8988T (cell line): ENCODE data around the gene TSPAN18.

Experiments used
- DNase-seq: peaks from one replicate; pipeline ENCODE4 v3.0.0; 2011

TSPAN18 gene

GRCh38 chr11:44904261-44905020 is 177.7 kb downstream of the TSPAN18 start:
- no peak for DNase-seq

GRCh38 chr11:44905131-44905866 is 178.5 kb downstream of the TSPAN18 start:
- DNase-seq = no peak

DNA sequence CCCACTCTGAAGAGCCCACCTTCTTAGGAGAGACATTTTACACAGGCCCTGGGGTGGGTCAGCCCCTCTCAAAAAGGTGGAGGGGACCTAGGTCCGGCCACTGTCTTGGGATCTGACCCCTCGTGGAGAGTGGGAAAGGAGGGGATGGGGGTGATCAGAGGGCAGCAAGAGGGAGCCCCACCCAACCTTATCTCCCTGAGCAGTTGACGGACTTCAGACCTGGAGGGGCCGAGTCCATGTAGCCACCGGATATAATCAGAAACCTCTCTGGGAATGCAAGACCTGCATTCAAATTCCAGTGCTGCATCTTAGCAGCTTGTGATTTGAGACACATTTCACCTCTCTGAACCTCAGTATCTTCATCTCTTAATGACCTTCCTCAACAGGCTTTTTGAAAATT is 179.9 kb downstream of the TSPAN18 start:
- no peak for DNase-seq

GRCh38 chr11:44909557-44909956 is 182.8 kb downstream of the TSPAN18 start:
- no peak for DNase-seq

- no peak for DNase-seq
These were observed 183.8 kb downstream of the TSPAN18 start for GRCh38 chr11:44910591-44910990.

GRCh38 chr11:44911029-44911814 is 184.5 kb downstream of the TSPAN18 start:
- peak; percentile 95 for DNase-seq

DNA sequence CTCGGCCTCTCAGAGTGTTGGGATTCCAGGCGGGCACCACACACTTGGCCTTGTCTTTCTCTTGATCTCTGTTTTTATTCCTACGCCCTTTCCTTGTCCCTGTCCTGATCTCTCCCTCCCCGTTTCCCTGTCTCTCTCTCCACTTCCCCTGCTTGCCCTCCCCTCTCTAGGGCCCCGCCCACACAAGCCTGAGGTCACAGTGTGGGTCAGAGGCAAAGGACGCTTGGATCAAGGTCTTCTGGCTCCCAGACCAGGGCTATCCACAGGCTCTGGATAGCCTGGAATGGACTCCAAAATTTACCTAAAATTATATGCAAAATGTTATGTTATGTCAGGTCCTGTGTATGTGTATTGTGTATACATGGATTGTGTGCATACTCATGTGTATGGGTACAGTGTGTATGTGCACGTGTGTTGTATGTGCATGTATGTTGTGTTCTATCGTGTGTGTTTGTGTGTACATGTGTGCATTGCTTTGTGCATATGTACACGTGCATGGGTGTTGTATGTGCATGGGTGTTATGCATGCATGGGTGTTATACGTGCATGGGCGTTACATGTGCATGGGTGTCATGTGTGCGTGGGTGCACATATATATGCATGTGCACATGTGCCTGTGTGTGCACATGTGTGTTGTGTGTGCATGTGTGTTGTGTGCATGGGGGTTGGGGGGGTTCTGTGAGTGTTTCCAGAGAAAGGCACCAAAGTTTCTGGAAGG is 185.7 kb downstream of the TSPAN18 start:
- no peak for DNase-seq

GRCh38 chr11:44913502-44913901 is 186.7 kb downstream of the TSPAN18 start:
- no peak for DNase-seq

GRCh38 chr11:44914105-44914504 is 187.3 kb downstream of the TSPAN18 start:
- no peak for DNase-seq

GRCh38 chr11:44915004-44915403 is 188.2 kb downstream of the TSPAN18 start:
- DNase-seq = no peak

- no peak for DNase-seq
These were observed 188.9 kb downstream of the TSPAN18 start for GRCh38 chr11:44915621-44916020.

GRCh38 chr11:44916331-44916730 is 189.6 kb downstream of the TSPAN18 start:
- DNase-seq = no peak

DNA sequence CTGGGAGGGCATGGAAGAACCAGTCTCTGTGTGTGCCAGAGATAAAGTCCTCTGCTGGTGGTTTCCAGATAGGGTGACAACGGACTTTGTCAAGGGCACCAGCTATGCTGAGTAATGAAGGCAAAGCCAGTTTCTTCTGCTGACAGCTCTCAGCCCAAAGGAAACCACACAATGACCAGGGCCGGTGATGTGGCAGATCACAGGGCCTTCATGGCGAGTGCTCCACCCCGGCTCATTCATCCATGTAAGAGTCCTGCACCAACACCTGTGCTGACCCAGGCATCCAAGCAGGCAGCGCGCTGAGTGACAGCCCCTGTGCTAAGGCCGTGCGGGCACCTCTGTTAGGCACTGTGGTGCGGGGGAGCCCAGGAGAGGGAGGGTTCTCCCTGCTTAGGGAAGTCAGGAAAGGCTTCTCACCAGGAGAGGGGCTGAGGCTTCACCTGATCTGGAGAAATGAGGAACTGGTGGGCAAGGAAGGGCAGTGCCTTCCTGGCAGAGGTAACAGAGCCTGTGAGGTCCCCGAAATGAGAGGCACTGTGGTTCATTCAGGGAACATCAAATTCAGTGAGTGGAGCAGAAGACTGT is 190.1 kb downstream of the TSPAN18 start:
- DNase-seq = no peak

DNA sequence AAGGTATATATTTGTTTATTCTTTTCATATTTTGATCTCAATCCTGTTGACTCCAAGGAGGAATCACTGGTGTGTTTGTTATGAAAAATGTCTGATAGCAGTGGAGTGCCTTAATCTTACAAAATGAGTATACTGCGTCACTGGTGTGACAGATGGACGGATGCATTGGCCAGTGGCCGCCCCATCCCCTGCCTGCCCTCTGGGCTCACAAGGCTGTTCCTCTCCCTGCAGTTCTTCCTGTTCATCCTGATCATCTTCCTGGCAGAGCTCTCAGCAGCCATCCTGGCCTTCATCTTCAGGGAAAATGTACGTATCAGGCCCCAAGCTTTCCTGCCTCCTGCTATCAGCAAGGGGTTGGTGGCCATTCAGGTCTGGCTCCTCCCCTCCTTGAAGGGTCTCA is 191.0 kb downstream of the TSPAN18 start:
- no peak for DNase-seq

- DNase-seq = no peak
These were observed 193.7 kb downstream of the TSPAN18 start for GRCh38 chr11:44920451-44920850.

DNA sequence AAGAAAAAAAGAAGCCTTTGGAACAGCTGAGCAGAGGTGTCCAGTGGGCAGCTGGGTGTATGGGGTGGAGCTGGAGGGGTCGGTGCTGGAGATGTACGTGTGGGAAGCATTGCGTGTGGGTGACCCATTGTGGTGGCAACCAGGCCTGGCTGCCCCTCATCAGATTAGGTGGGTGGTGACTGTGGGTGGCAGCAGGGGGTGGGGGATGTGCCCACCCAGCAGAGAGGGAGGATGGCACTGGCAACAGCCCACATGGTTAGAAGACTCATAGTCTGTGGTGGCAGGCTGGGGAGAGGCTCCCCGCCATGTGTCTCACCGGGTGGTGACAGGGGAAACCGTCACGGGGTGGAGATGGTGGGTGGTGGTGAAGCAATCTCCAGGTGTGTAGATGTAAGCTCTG is 196.4 kb downstream of the TSPAN18 start:
- no peak for DNase-seq

- no peak for DNase-seq
These were observed 197.0 kb downstream of the TSPAN18 start for GRCh38 chr11:44923806-44924205.

DNA sequence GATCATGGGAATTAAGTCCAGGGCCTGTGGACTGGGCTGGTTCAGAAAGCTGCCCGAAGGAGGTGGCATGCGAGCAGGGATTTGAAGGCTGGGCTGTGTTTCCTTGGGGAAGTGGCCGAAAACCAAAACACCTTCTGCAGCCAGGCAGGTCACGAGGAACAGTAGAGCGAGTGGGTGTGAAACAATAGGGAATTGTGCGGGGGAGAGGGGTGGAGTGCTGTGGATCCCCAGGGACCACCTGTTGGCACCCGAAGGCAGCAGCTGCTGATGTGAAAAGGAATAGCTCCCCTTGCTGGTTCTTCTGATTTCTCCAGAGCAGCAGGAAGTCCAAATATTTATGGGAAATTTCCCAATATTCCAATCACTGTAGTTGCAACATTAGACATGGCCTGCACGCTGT is 199.3 kb downstream of the TSPAN18 start:
- no peak for DNase-seq

DNA sequence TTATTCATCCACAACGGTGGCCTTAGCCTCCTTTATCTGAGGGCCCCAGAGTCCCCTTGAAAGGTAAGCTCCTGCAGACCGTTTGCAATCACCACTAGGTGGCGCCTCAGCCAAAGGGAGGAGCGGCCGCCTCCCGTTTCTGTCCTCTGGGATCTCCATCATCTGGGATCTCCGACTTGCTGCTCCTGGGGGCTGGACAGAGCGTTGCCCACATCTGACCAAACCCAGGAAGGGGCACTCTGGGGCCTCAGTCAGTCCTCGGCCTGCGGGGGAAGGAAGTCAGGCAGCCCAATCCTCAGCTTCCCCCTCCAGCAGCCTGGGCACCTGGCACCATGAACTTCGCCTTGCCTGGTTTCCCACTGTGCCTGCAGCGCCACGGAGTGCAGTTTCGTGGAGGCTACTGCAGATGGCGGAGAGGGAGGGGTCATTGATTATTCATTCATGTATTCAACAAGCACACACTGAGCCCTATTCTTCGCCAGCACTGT is 200.5 kb downstream of the TSPAN18 start:
- DNase-seq = peak; percentile 87

- no peak for DNase-seq
These were observed 201.4 kb downstream of the TSPAN18 start for GRCh38 chr11:44928144-44928543.

- DNase-seq = no peak
These were observed 202.1 kb downstream of the TSPAN18 start for GRCh38 chr11:44928816-44929215.

GRCh38 chr11:44930588-44931302 is 204.0 kb downstream of the TSPAN18 start:
- DNase-seq = no peak
